GM19328 (cell line): ENCODE data around the gene SORT1.
"Not testable (repeated sequence)": the region's sequence is repeated elsewhere in the genome, so short reads cannot be mapped to it uniquely, and the experiment has no call there.

Experiments
- ATAC-seq: cut with Tn5 transposase; IDR thresholded peaks from one replicate; pipeline ENCODE4 v1.9.1; 2021; ENCODE audit warnings: mild to moderate bottlenecking, moderate library complexity; ENCODE audit not compliant: unreplicated experiment

The SORT1 gene

GRCh38 chr1:109398343-109399225, 866 bp upstream of the SORT1 start:
- ATAC-seq: no peak

- ATAC-seq: no peak
Measured at GRCh38 chr1:109396871-109397580, 692 bp downstream of the SORT1 start.

- no peak for ATAC-seq
Measured at GRCh38 chr1:109396513-109396839, 1.2 kb downstream of the SORT1 start.

GRCh38 chr1:109395602-109396512, 1.9 kb downstream of the SORT1 start:
- ATAC-seq: no peak

GRCh38 chr1:109395282-109395599, 2.5 kb downstream of the SORT1 start:
- ATAC-seq: not testable (repeated sequence)

GRCh38 chr1:109394591-109395281, 3.0 kb downstream of the SORT1 start:
- no peak for ATAC-seq

GRCh38 chr1:109393617-109394233, 4.0 kb downstream of the SORT1 start:
- ATAC-seq: no peak

GRCh38 chr1:109392788-109393616, 4.7 kb downstream of the SORT1 start:
- ATAC-seq: no peak

GRCh38 chr1:109392037-109392787, 5.5 kb downstream of the SORT1 start:
- ATAC-seq: no peak

- peak; percentile 65 for ATAC-seq
Measured at GRCh38 chr1:109391626-109392025, 6.1 kb downstream of the SORT1 start.

- no peak for ATAC-seq
Measured at GRCh38 chr1:109391157-109391556, 6.6 kb downstream of the SORT1 start.

GRCh38 chr1:109389638-109390341, 7.9 kb downstream of the SORT1 start:
- no peak for ATAC-seq

- no peak for ATAC-seq
Measured at GRCh38 chr1:109388884-109389637, 8.7 kb downstream of the SORT1 start.

GRCh38 chr1:109388208-109388711, 9.5 kb downstream of the SORT1 start:
- no peak for ATAC-seq

GRCh38 chr1:109386054-109386717, 11.5 kb downstream of the SORT1 start:
- ATAC-seq: no peak

- ATAC-seq: no peak
Measured at GRCh38 chr1:109385417-109385816, 12.3 kb downstream of the SORT1 start.

GRCh38 chr1:109383854-109384253, 13.9 kb downstream of the SORT1 start:
- no peak for ATAC-seq
